GM12878 (cell line): ENCODE measurements around the gene ACTR1A. TPM values are rescaled to one million over a fixed set of nuclear protein-coding genes. Genes with fewer than 3 reads are reported as not detected.
A peak's percentile ranks its signal among the peaks of the same experiment; 100 is the strongest.

Experiments used
- ATF7 ChIP-seq: fragments of 450-650 bp; IDR thresholded peaks from 2 replicates; pipeline ENCODE4 v1.6.1; 2016; ENCODE audit warnings: low read depth, mild to moderate bottlenecking
- BCL3 ChIP-seq: IDR thresholded peaks from 2 replicates; pipeline ENCODE4 v1.6.1; 2011; ENCODE audit warnings: borderline replicate concordance, low read depth, mild to moderate bottlenecking, moderate library complexity, low read length; ENCODE audit not compliant: insufficient read depth, poor library complexity, severe bottlenecking
- CTCF ChIP-seq, 3 experiments: IDR thresholded peaks in 2 of 3; conservative IDR thresholded peaks in 1 of 3; 2 replicates each; pipeline ENCODE4 v1.5.1; 2011; ENCODE audit warnings: low read depth in 3 of 3, low read length in 3 of 3, mild to moderate bottlenecking in 3 of 3, control low read depth in 2 of 3, moderate library complexity in 2 of 3, inconsistent platforms in 1 of 3, mixed read lengths in 1 of 3; ENCODE audit not compliant: control insufficient read depth in 2 of 3, insufficient read depth in 1 of 3; ENCODE audit errors: extremely low read depth in 1 of 3
- E4F1 ChIP-seq: fragments of 450-650 bp; IDR thresholded peaks from 2 replicates; pipeline ENCODE4 v1.6.1; 2018; ENCODE audit warnings: borderline replicate concordance, mild to moderate bottlenecking; ENCODE audit not compliant: partially characterized antibody
- ESRRA ChIP-seq: IDR thresholded peaks from 2 replicates; pipeline ENCODE4 v1.6.1; 2012; ENCODE audit warnings: mild to moderate bottlenecking, low read length, improper control_type of control experiment
- IKZF2 ChIP-seq, 2 experiments: fragments of 450-650 bp; IDR thresholded peaks; 2 replicates each; pipeline ENCODE4 v1.6.1; 2017; ENCODE audit warnings: mild to moderate bottlenecking in 2 of 2, moderate library complexity in 2 of 2
- KLF5 ChIP-seq: fragments of 450-650 bp; IDR thresholded peaks from 2 replicates; pipeline ENCODE4 v1.6.1; 2014; ENCODE audit warnings: mild to moderate bottlenecking; ENCODE audit not compliant: partially characterized antibody
- NFIC ChIP-seq: IDR thresholded peaks from 2 replicates; pipeline ENCODE4 v1.6.1; 2012; ENCODE audit warnings: low read depth, mild to moderate bottlenecking, inconsistent platforms, low read length, moderate library complexity
- NFYA ChIP-seq: IDR thresholded peaks from 2 replicates; pipeline ENCODE4 v1.6.1; 2011; ENCODE audit warnings: low read depth, mild to moderate bottlenecking, low read length, improper control_type of control experiment, borderline replicate concordance
- NFYB ChIP-seq: IDR thresholded peaks from 2 replicates; pipeline ENCODE4 v1.6.1; 2011; ENCODE audit warnings: low read depth, mild to moderate bottlenecking, low read length, improper control_type of control experiment, moderate library complexity; ENCODE audit not compliant: insufficient read depth
- POLR2A ChIP-seq: IDR thresholded peaks from 2 replicates; pipeline ENCODE4 v1.6.1; 2011; ENCODE audit warnings: low read depth, mild to moderate bottlenecking, low read length
- RUNX3 ChIP-seq: IDR thresholded peaks from 2 replicates; pipeline ENCODE4 v1.6.1; 2012; ENCODE audit warnings: low read length, inconsistent platforms
- SP1 ChIP-seq: IDR thresholded peaks from one replicate; pipeline ENCODE4 v1.6.1; 2011; ENCODE audit warnings: low read depth, low read length
- YY1 ChIP-seq: IDR thresholded peaks from 2 replicates; pipeline ENCODE4 v1.6.1; 2011; ENCODE audit warnings: low read depth, mild to moderate bottlenecking, low read length
- polyA plus RNA-seq, 11 experiments: library from polyadenylated mRNA; depleted of rRNA in 4 of 11; unstranded in 6 of 11; stranded (reverse) in 5 of 11; fragments of >200 nt; fragmentation: Nextera tagmentation in 4 of 11; fragmentation: Illumina TruSeq in 1 of 11; extraction: Ambion mirVana in 4 of 11; extraction: Trizol in 1 of 11; gene quantifications; 1 replicate in 1 of 11; 2 replicates in 10 of 11; pipeline versions ENCODE4 v1.2.1 to v1.2.3, GENCODE V29; 2011 to 2016; ENCODE audit warnings: inconsistent platforms in 2 of 11, missing spikeins in 2 of 11, low read depth in 1 of 11
- total RNA-seq, 4 experiments: library from RNA; depleted of rRNA in 3 of 4; stranded (reverse); fragments of >200 nt in 3 of 4; fragmentation: Illumina TruSeq in 1 of 4; extraction: Trizol in 1 of 4; gene quantifications; 2 replicates each; pipeline versions ENCODE4 v1.2.1 to v1.2.3, GENCODE V29; 2013 to 2021
- TF ChIP-seq, protein P1 (sequence below): fragments of 450-650 bp; IDR thresholded peaks from 2 replicates; pipeline ENCODE4 v1.6.1; 2014; ENCODE audit warnings: mild to moderate bottlenecking
- TF ChIP-seq, protein P2 (sequence below): fragments of 450-650 bp; conservative IDR thresholded peaks from 2 replicates; pipeline ENCODE4 v1.6.1; 2017; ENCODE audit warnings: mild to moderate bottlenecking, moderate library complexity
- TF ChIP-seq, protein P3 (sequence below): fragments of 450-650 bp; formaldehyde crosslinking; IDR thresholded peaks from 2 replicates; pipeline ENCODE4 v1.5.0; 2022; ENCODE audit warnings: mild to moderate bottlenecking, missing genetic modification characterization

Gene ACTR1A
- total and polyA plus RNA-seq, 10 of the 15 experiments (the other 5 are each of a cell fraction or from before 2014, with no cell fraction given): 43.0 to 110 (median 78.9) TPM

GRCh38 chr10:102502029-102502336 lies 529 bp downstream of the ACTR1A start (continued):
- TF ChIP-seq, protein P1, sequence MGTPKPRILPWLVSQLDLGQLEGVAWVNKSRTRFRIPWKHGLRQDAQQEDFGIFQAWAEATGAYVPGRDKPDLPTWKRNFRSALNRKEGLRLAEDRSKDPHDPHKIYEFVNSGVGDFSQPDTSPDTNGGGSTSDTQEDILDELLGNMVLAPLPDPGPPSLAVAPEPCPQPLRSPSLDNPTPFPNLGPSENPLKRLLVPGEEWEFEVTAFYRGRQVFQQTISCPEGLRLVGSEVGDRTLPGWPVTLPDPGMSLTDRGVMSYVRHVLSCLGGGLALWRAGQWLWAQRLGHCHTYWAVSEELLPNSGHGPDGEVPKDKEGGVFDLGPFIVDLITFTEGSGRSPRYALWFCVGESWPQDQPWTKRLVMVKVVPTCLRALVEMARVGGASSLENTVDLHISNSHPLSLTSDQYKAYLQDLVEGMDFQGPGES: peak; percentile 89
- TF ChIP-seq, protein P2, sequence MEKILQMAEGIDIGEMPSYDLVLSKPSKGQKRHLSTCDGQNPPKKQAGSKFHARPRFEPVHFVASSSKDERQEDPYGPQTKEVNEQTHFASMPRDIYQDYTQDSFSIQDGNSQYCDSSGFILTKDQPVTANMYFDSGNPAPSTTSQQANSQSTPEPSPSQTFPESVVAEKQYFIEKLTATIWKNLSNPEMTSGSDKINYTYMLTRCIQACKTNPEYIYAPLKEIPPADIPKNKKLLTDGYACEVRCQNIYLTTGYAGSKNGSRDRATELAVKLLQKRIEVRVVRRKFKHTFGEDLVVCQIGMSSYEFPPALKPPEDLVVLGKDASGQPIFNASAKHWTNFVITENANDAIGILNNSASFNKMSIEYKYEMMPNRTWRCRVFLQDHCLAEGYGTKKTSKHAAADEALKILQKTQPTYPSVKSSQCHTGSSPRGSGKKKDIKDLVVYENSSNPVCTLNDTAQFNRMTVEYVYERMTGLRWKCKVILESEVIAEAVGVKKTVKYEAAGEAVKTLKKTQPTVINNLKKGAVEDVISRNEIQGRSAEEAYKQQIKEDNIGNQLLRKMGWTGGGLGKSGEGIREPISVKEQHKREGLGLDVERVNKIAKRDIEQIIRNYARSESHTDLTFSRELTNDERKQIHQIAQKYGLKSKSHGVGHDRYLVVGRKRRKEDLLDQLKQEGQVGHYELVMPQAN: no peak
- TF ChIP-seq SP1 (peak; percentile 96), E4F1 (peak; percentile 67), NFYA (peak; percentile 59), BCL3 (no peak), CTCF (IDR thresholded peaks at IDR 0.05 in 2 of 3, conservative IDR thresholded peaks at IDR 0.05 in 1 of 3; ENCODE audit: control insufficient read depth in 2 of 3, extremely low read depth in 1 of 3, insufficient read depth in 1 of 3, low read depth in 3 of 3, low read length in 3 of 3) (no peak), NFYB (peak; percentile 94), NFIC (no peak), YY1 (peak; percentile 98), ATF7 (no peak), ESRRA (no peak), POLR2A (peak; percentile 24), RUNX3 (peak; percentile 48), IKZF2 (IDR thresholded peaks at IDR 0.05) (peak; percentile 22 to 39; a peak in 2 of 4 replicates), KLF5 (peak; percentile 61)
- TF ChIP-seq, protein P3, sequence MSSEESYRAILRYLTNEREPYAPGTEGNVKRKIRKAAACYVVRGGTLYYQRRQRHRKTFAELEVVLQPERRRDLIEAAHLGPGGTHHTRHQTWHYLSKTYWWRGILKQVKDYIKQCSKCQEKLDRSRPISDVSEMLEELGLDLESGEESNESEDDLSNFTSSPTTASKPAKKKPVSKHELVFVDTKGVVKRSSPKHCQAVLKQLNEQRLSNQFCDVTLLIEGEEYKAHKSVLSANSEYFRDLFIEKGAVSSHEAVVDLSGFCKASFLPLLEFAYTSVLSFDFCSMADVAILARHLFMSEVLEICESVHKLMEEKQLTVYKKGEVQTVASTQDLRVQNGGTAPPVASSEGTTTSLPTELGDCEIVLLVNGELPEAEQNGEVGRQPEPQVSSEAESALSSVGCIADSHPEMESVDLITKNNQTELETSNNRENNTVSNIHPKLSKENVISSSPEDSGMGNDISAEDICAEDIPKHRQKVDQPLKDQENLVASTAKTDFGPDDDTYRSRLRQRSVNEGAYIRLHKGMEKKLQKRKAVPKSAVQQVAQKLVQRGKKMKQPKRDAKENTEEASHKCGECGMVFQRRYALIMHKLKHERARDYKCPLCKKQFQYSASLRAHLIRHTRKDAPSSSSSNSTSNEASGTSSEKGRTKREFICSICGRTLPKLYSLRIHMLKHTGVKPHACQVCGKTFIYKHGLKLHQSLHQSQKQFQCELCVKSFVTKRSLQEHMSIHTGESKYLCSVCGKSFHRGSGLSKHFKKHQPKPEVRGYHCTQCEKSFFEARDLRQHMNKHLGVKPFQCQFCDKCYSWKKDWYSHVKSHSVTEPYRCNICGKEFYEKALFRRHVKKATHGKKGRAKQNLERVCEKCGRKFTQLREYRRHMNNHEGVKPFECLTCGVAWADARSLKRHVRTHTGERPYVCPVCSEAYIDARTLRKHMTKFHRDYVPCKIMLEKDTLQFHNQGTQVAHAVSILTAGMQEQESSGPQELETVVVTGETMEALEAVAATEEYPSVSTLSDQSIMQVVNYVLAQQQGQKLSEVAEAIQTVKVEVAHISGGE: no peak
